Nephron progenitor cell (in vitro differentiated cells): ENCODE measurements around the gene CCDC70.

ENCODE experiments used
- DNase-seq: peaks from one replicate; pipeline ENCODE4 v3.0.0; 2021
- H3K27ac Mint-ChIP-seq: 2 replicates; pipeline ENCODE4 v1.8.0; 2021; ENCODE audit warnings: mild to moderate bottlenecking, moderate library complexity, mixed read lengths
- H3K27me3 Mint-ChIP-seq: 2 replicates; pipeline ENCODE4 v1.8.0; 2021; ENCODE audit warnings: mild to moderate bottlenecking, low read depth, mixed read lengths; ENCODE audit not compliant: poor library complexity
- H3K36me3 Mint-ChIP-seq: 2 replicates; pipeline ENCODE4 v1.8.0; 2021; ENCODE audit warnings: low read depth, mixed read lengths
- H3K4me1 Mint-ChIP-seq: 2 replicates; pipeline ENCODE4 v1.8.0; 2021; ENCODE audit warnings: mixed read lengths
- H3K4me3 Mint-ChIP-seq: 2 replicates; pipeline ENCODE4 v1.8.0; 2021; ENCODE audit warnings: mild to moderate bottlenecking, moderate library complexity, mixed read lengths
- H3K9me3 Mint-ChIP-seq: 2 replicates; pipeline ENCODE4 v1.8.0; 2021; ENCODE audit warnings: mild to moderate bottlenecking, moderate library complexity, mixed read lengths
- CTCF ChIP-seq: fragments of 200-600 bp; sonication (generic); IDR thresholded peaks from 2 replicates; pipeline ENCODE4 v1.5.0; 2021; ENCODE audit warnings: antibody characterized with exemption

The CCDC70 gene

DNA sequence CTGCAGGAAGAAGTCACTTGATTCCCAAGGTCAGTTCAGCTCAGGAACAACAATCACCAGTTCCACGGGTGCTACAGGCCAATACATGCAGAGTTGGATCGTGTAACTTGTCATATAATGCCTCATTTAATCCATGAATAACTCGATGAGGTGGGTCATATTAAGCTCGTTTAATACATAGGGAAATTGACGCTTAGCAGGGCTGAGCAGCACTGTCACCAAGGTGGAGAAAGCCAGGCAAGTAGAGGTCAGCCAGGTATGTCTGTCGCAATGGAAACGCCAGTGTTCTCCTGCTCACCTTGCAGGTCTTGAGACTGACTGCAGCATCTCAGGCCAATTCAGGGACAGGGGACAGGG lies 52.3 kb downstream of the CCDC70 start:
- H3K36me3 Mint-ChIP-seq, result no peaks in the 10 kb centered on the region
- no peaks in the 10 kb centered on the region for H3K9me3 Mint-ChIP-seq
- H3K27ac Mint-ChIP-seq, result no peak overlapping the region
- no peak for DNase-seq
- peaks cover 30% of the 10 kb centered on the region for H3K4me1 Mint-ChIP-seq
- no peak for TF ChIP-seq CTCF
- no peak overlapping the region for H3K4me3 Mint-ChIP-seq
- peaks cover 36% of the 10 kb centered on the region for H3K27me3 Mint-ChIP-seq
